C4-2B (cell line): ENCODE measurements around the gene NELL1.

ENCODE experiments used
- H3K27ac ChIP-seq: fragments of 450-650 bp; 2 replicates; pipeline ENCODE4 v1.5.1; 2017
- CTCF ChIP-seq: fragments of 450-650 bp; conservative IDR thresholded peaks from 2 replicates; pipeline ENCODE4 v1.5.1; 2017; ENCODE audit warnings: mild to moderate bottlenecking
- ZFX ChIP-seq: fragments of 450-650 bp; IDR thresholded peaks from 2 replicates; pipeline ENCODE4 v1.6.1; 2017

NELL1 gene

GRCh38 chr11:20707876-20708275 is 38.5 kb downstream of the NELL1 start:
- H3K27ac ChIP-seq: no peak overlapping the region
- TF ChIP-seq CTCF: no peak

- TF ChIP-seq ZFX (no peak), CTCF (no peak)
- no peak overlapping the region for H3K27ac ChIP-seq
Measured at GRCh38 chr11:20712912-20713311, 43.5 kb downstream of the NELL1 start.

- TF ChIP-seq CTCF (no peak), ZFX (no peak)
Measured at GRCh38 chr11:20715464-20715863, 46.1 kb downstream of the NELL1 start.

GRCh38 chr11:20715931-20716330 is 46.5 kb downstream of the NELL1 start:
- no peak for TF ChIP-seq CTCF
- no peak for TF ChIP-seq ZFX
- no peak overlapping the region for H3K27ac ChIP-seq

More at GRCh38 chr11:20715464-20715863, 46.1 kb downstream of the NELL1 start:
- no peak overlapping the region for H3K27ac ChIP-seq

GRCh38 chr11:20719821-20720220 is 50.4 kb downstream of the NELL1 start:
- no peak overlapping the region for H3K27ac ChIP-seq
- TF ChIP-seq CTCF (no peak), ZFX (no peak)

- H3K27ac ChIP-seq: no peak overlapping the region
- no peak for TF ChIP-seq CTCF
Measured at GRCh38 chr11:20723366-20723765, 54.0 kb downstream of the NELL1 start.

GRCh38 chr11:20729597-20730105 is 60.3 kb downstream of the NELL1 start:
- no peak overlapping the region for H3K27ac ChIP-seq
- TF ChIP-seq ZFX (no peak), CTCF (no peak)
